ENCODE data around the gene UST. TPM values are rescaled to one million over a fixed set of nuclear protein-coding genes. Genes with fewer than 3 reads are reported as not detected.
"Not testable (repeated sequence)": the region's sequence is repeated elsewhere in the genome, so short reads cannot be mapped to it uniquely, and the experiment has no call there.

Gene UST
- total RNA-seq, 1 donor from 2014 or later = 23.2 TPM

DNA sequence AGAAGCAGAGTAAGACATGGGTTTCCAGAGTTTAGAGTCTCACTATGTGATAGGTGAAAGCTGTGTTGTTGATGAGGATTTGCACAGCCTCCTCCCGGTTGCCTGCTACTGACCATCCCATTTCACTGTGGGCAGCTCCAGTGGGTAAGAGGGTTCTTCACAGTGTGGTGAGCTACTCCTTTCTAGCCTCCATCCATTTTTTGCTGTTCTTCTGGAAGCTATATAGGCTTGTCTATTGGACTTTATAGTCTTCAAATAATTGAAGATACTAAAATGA is 13.4 kb downstream of the UST start:
- no peak for DNase-seq (ENCODE audit: low spot score)
- no peak overlapping the region for H3K4me3 Mint-ChIP-seq (ENCODE audit: unreplicated experiment)
- no peaks in the 10 kb centered on the region for H3K9me3 Mint-ChIP-seq (ENCODE audit: unreplicated experiment)
- H3K27me3 Mint-ChIP-seq (ENCODE audit: unreplicated experiment) = peaks cover 4% of the 10 kb centered on the region
- H3K27ac Mint-ChIP-seq (ENCODE audit: unreplicated experiment) = no peak overlapping the region
- H3K4me1 Mint-ChIP-seq (ENCODE audit: unreplicated experiment) = peaks cover 59% of the 10 kb centered on the region
- H3K36me3 Mint-ChIP-seq (ENCODE audit: low read depth, unreplicated experiment) = no peaks in the 10 kb centered on the region
- TF ChIP-seq, protein P1, sequence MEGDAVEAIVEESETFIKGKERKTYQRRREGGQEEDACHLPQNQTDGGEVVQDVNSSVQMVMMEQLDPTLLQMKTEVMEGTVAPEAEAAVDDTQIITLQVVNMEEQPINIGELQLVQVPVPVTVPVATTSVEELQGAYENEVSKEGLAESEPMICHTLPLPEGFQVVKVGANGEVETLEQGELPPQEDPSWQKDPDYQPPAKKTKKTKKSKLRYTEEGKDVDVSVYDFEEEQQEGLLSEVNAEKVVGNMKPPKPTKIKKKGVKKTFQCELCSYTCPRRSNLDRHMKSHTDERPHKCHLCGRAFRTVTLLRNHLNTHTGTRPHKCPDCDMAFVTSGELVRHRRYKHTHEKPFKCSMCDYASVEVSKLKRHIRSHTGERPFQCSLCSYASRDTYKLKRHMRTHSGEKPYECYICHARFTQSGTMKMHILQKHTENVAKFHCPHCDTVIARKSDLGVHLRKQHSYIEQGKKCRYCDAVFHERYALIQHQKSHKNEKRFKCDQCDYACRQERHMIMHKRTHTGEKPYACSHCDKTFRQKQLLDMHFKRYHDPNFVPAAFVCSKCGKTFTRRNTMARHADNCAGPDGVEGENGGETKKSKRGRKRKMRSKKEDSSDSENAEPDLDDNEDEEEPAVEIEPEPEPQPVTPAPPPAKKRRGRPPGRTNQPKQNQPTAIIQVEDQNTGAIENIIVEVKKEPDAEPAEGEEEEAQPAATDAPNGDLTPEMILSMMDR (IDR thresholded peaks at IDR 0.05; ENCODE audit: unreplicated experiment) = no peak

DNA sequence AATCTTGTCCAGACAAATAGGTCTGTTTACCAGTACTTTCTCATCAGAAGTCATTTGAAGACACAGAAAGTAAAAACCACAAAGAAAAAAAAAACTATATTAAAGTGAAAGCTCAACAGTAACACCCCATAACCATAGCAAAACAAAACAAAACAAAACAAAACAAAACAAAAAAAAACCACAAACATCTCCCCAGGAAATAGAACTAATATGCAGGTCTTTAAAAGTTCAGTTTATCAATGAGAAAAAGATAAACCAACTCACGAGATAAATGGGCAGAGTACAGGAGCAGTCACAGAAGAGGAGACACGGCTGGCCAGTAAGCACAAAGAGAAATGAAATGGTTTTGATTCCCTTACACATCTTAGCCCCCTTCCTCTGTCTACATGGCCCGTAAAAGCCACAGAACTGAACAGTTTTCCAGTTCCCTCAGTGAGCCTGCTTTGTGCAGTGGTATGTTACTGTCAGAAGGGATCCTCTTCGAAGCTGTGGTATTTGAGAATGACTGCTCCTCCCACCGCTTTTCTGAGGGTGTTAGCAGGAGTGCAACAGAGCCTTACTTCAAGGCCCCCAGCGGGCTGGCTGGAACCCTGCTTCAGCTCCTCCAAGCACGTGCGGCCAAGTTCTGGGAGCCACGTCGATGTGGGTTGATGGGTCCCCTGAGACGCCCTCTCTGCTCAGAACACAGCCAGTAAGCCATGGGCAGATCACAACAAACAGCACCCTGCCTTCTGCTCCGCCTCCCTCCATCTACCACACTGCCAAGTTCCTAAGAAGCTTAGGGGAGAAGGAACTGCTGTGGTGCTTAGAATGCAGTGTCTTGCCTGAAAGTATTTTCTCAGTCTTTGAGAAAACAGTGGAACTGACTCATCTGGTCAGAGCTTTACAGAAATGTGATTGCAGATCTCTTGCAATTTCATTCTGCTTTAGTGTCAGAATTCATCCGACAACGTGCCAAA is 14.0 kb downstream of the UST start:
- Mint-ChIP-seq H3K36me3 (ENCODE audit: low read depth, unreplicated experiment) (no peaks in the 10 kb centered on the region), H3K27me3 (ENCODE audit: unreplicated experiment) (peaks cover 4% of the 10 kb centered on the region), H3K9me3 (ENCODE audit: unreplicated experiment) (no peaks in the 10 kb centered on the region), H3K27ac (ENCODE audit: unreplicated experiment) (peak overlapping the region; percentile 81), H3K4me1 (ENCODE audit: unreplicated experiment) (peaks cover 59% of the 10 kb centered on the region), H3K4me3 (ENCODE audit: unreplicated experiment) (no peak overlapping the region)
- no peak for DNase-seq (ENCODE audit: low spot score)
- TF ChIP-seq, protein P1 (IDR thresholded peaks at IDR 0.05; ENCODE audit: unreplicated experiment) = no peak

DNA sequence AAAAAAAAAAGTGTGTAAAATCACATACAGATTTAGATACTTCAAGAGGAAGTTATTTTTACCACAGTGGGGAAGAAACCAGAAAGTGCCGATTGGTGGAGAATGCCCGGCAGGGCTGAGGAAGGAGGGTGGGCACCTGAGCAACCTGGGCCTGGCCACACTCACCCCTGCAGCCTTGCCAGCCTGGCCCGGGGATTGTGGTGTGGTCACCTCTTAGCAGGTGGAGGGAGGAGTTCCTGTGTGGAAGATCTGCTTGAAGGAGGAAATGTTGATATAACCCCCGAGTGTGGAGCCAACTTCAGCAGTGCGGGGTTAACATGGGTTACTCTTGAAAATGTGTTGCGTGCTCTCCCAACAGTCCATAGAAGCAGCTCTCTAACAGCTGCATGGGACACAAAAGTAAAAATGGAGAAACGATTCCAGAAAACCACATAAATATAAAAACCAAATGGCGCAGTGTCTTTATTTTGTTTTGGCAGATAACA is 14.7 kb downstream of the UST start:
- TF ChIP-seq, protein P1 (IDR thresholded peaks at IDR 0.05; ENCODE audit: unreplicated experiment) = no peak
- Mint-ChIP-seq H3K4me3 (ENCODE audit: unreplicated experiment) (no peak overlapping the region), H3K36me3 (ENCODE audit: low read depth, unreplicated experiment) (no peaks in the 10 kb centered on the region), H3K27ac (ENCODE audit: unreplicated experiment) (peak overlapping the region; percentile 65), H3K27me3 (ENCODE audit: unreplicated experiment) (peaks cover 4% of the 10 kb centered on the region), H3K9me3 (ENCODE audit: unreplicated experiment) (no peaks in the 10 kb centered on the region), H3K4me1 (ENCODE audit: unreplicated experiment) (peaks cover 54% of the 10 kb centered on the region)
- DNase-seq (ENCODE audit: low spot score) = no peak

DNA sequence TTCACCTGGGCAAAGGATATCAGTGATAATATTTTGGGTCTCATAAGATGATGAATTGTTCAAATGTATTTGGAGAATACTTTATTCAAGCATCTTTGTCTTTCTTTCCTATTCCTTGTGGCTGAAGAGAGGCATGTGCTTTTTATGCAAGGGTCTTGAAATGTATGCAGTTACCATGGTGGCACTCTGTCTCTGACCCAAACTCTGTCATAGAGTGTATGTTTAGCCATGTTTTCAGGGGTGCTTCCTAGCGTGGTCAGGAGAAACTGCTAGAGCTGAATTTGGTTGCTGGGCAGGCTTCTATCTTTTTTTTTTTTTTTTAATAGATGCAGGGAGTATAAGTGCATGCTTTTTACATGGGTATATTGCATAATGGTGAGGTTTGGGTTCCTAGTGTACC is 15.4 kb downstream of the UST start:
- Mint-ChIP-seq H3K4me1 (ENCODE audit: unreplicated experiment) (peaks cover 47% of the 10 kb centered on the region), H3K27me3 (ENCODE audit: unreplicated experiment) (peaks cover 4% of the 10 kb centered on the region), H3K36me3 (ENCODE audit: low read depth, unreplicated experiment) (no peaks in the 10 kb centered on the region), H3K9me3 (ENCODE audit: unreplicated experiment) (no peaks in the 10 kb centered on the region), H3K27ac (ENCODE audit: unreplicated experiment) (peak overlapping the region; percentile 38), H3K4me3 (ENCODE audit: unreplicated experiment) (no peak overlapping the region)
- TF ChIP-seq, protein P1 (IDR thresholded peaks at IDR 0.05; ENCODE audit: unreplicated experiment) = no peak
- no peak for DNase-seq (ENCODE audit: low spot score)

DNA sequence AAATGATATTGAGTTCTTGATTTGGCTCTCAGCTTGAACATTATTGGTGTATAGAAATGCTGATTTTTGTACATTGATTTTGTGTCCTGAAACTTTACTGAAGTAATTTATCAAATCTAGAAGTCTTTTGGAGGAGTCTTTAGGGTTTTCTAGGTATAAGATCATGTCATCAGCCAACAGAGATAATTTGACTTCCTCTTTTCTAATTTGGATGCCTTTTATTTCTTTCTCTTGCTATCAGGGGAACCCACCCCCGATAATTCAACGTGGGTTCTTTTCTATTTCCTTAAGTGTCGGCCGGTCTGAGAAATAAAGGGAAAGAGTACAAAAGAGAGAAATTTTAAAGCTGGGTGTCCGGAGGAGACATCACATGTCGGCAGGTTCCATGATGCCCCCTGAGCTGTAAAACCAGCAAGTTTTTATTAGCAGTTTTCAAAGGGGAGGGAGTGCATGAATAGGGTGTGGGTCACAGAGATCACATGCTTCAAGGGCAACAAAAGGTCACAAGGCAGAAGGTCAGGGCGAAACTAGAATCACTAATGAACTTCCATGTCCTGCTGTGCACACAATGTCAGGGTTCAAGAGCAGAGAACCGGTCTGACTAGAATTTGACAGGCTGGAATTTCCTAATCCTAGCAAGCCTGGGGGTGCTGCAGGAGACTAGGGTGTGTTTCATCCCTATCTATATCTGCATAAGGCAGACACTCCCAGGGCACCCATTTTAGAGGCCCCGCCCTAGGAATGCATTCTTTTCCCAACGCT is 17.6 kb downstream of the UST start:
- H3K27ac Mint-ChIP-seq (ENCODE audit: unreplicated experiment) = peak overlapping the region; percentile 22
- H3K9me3 Mint-ChIP-seq (ENCODE audit: unreplicated experiment); H3K27me3 Mint-ChIP-seq (ENCODE audit: unreplicated experiment); DNase-seq (ENCODE audit: low spot score); H3K4me3 Mint-ChIP-seq (ENCODE audit: unreplicated experiment); H3K36me3 Mint-ChIP-seq (ENCODE audit: low read depth, unreplicated experiment): not testable (repeated sequence)
- H3K4me1 Mint-ChIP-seq (ENCODE audit: unreplicated experiment) = peaks cover 34% of the 10 kb centered on the region
